Activated naive CD4-positive, alpha-beta T cell treated with anti-CD3 and anti-CD28 coated beads for 36 hours (primary cell): ENCODE results near the gene MYT1. TPM values are rescaled to one million over a fixed set of nuclear protein-coding genes. Genes with fewer than 3 reads are reported as not detected.
A peak's percentile ranks its signal among the peaks of the same experiment; 100 is the strongest.
"Not testable (repeated sequence)": the region's sequence is repeated elsewhere in the genome, so short reads cannot be mapped to it uniquely, and the experiment has no call there.

ENCODE experiments used
- CTCF ChIA-PET: fragments of 350-600 bp; sonication (Branson Sonifier 250); formaldehyde crosslinking; loops from one replicate; lab custom pipeline; 2021; ENCODE audit warnings: antibody characterized with exemption; lab: Charles Lee
- DNase-seq: peaks from one replicate; pipeline ENCODE4 v3.0.0-alpha.2; 2020
- H3K27ac Mint-ChIP-seq: one replicate; pipeline ENCODE4 v1.8.0; 2021; ENCODE audit warnings: mild to moderate bottlenecking, mixed read lengths
- H3K27me3 Mint-ChIP-seq: one replicate; pipeline ENCODE4 v1.8.0; 2021; ENCODE audit warnings: low read depth, mixed read lengths
- H3K36me3 Mint-ChIP-seq: one replicate; pipeline ENCODE4 v1.8.0; 2021; ENCODE audit warnings: low read depth, mixed read lengths
- H3K4me1 Mint-ChIP-seq: one replicate; pipeline ENCODE4 v1.8.0; 2021; ENCODE audit warnings: low read depth, mixed read lengths
- H3K4me3 Mint-ChIP-seq: one replicate; pipeline ENCODE4 v1.8.0; 2021; ENCODE audit warnings: mild to moderate bottlenecking, moderate library complexity, mixed read lengths
- H3K9me3 Mint-ChIP-seq: one replicate; pipeline ENCODE4 v1.8.0; 2021; ENCODE audit warnings: mixed read lengths
- intact Hi-C: fragments of 100-400 bp; cut with micrococcal nuclease; formaldehyde crosslinking; loops from one replicate; pipeline ENCODE4 v1.15.1; 2023
- total RNA-seq, 2 experiments: library from RNA; stranded (reverse); gene quantifications; one replicate each; pipeline ENCODE4 v1.2.3, GENCODE V29; 2021

The MYT1 gene
- total RNA-seq, 2 experiments from 2014 or later: 0.05 TPM

DNA sequence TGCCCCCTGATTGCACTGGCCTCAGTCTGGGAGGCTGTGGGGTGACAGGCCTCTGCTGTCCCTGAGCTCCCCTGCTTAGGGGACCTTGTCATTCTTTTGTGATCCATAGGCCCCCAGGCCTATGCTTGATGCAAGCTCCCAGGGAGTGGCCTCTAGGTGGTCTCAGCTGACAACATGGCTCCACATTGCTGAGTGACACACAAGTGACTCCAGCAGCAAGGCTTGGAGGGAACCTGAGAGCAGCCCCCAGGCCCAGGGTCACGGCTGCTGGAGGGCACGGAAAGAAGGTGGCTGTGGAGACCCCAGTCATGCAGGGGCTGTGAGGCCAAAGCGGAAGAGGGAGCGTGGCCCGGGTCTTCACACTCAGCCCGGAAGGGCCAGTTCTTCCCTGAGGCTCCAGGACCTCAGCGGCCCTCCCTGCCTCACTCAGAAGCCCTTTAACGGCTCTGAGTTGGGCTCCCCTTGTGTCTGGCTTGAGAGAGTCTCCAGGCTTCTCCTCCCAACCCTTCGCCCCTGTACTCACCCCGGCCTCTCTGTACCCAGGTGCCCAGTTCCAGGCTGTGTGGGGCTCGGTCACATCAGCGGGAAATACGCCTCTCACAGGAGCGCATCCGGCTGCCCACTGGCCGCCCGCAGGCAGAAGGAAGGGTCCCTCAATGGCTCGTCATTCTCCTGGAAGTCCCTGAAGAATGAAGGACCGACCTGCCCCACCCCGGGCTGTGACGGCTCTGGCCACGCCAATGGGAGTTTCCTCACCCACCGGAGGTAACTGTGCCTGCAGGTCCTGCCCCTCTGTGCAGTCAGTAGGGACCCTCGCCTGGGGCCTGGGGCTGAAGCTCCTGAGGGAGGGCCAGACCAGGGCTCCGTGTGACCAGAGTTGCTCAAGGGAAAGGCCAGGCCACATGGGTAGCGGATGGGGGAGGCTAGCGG lies 67.6 kb downstream of the MYT1 start:
- CTCF ChIA-PET: no interaction called here
- Mint-ChIP-seq H3K36me3 (no peaks in the 10 kb centered on the region), H3K27me3 (no peaks in the 10 kb centered on the region), H3K4me3 (no peak overlapping the region), H3K9me3 (no peaks in the 10 kb centered on the region), H3K4me1 (peaks cover 11% of the 10 kb centered on the region), H3K27ac (no peak overlapping the region)
- intact Hi-C loops: no loop called here
- no peak for DNase-seq

DNA sequence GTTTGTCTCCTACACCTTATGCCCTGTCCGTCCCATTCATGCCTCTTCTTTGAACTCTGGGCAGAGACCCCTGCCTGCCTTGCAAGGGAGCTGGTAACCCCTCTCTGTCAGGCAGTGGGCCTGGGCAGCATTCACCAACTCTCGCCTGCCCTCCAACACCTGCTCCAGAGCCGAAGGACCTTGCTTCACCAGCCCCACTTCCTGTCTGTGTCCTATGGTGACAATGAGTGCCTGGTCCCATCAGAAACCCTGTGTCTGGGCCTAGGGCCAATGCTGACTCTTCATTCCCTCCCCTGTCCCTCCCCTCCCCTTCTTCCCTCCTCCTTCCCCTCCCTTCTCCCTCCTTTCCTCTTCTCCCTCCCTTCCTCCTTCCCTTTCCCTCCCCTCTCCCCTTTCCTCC lies 68.5 kb downstream of the MYT1 start:
- Mint-ChIP-seq H3K9me3 (no peaks in the 10 kb centered on the region), H3K4me3 (no peak overlapping the region), H3K36me3 (no peaks in the 10 kb centered on the region), H3K27ac (no peak overlapping the region), H3K4me1 (peaks cover 11% of the 10 kb centered on the region), H3K27me3 (no peaks in the 10 kb centered on the region)
- intact Hi-C loops: no loop called here
- CTCF ChIA-PET: no interaction called here
- DNase-seq: no peak

DNA sequence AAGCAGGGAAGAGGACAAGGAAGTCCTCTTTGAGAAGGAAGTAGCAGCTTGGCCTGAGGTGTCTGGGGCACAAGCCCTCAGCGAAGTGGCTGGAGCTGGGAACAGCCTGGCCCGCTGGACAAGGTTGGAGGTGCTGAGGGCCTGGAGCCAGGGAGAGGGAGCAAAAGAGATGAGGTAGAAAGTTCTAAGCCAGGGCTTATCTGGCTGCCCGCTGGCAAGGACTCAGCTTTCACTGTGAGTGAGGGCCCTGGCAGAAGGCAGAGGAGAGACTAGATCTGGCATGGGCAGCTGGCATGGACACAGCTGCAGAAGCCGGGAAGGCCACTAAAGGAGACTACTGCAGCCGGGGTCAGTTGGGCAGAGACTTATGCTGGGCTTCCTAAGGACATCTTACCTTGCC lies 69.5 kb downstream of the MYT1 start:
- Mint-ChIP-seq H3K4me3 (no peak overlapping the region), H3K27me3 (no peaks in the 10 kb centered on the region), H3K4me1 (peaks cover 7% of the 10 kb centered on the region), H3K27ac (no peak overlapping the region), H3K36me3 (no peaks in the 10 kb centered on the region), H3K9me3 (no peaks in the 10 kb centered on the region)
- CTCF ChIA-PET: no interaction called here
- no peak for DNase-seq
- intact Hi-C loops: no loop called here

DNA sequence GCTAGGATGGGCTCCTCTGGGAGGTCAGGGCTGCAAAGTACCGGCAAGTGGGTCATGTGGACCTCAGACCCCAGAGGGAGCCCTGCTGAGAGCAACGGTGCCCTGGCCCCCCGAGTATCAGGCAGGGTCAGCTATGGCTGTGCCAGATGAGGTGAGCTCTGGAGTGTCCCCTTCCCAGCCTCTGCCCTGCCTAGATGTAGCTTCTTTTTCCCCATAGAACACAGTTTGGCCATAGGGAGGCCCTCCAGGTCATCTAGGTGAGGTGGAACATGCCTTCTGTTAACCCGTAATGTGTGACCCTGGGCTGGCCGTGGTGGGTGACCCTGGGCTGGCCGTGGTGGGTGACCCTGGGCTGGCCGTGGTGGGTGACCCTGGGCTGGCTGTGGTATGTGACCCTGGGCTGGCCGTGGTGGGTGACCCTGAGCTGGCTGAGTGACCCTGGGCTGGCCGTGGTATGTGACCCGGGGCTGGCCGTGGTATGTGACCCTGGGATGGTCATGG lies 70.1 kb downstream of the MYT1 start:
- no peaks in the 10 kb centered on the region for H3K36me3 Mint-ChIP-seq
- no peaks in the 10 kb centered on the region for H3K27me3 Mint-ChIP-seq
- CTCF ChIA-PET: no interaction called here
- no peak overlapping the region for H3K27ac Mint-ChIP-seq
- H3K4me1 Mint-ChIP-seq: peaks cover 7% of the 10 kb centered on the region
- H3K4me3 Mint-ChIP-seq: no peak overlapping the region
- intact Hi-C loops: no loop called here
- no peaks in the 10 kb centered on the region for H3K9me3 Mint-ChIP-seq
- no peak for DNase-seq

DNA sequence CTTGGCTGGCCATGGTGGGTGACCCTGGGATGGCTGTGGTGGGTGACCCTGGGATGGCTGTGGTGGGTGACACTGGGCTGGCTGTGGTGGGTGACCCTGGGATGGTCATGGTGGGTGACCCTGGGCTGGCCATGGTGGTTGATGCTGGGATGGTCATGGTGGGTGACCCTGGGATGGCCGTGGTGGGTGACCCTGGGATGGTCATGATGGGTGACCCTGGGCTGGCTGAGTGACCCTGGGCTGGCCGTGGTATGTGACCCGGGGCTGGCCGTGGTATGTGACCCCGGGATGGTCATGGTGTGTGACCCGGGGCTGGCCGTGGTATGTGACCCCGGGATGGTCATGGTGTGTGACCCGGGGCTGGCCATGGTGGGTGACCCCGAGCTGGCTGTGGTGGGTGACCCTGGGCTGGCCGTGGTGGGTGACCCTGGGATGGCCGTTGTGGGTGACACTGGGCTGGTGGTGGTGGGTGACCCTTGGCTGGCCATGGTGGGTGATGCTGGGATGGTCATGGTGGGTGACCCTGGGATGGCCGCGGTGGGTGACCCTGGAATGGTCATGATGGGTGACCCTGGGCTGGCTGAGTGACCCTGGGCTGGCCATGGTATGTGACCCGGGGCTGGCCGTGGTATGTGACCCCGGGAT lies 70.8 kb downstream of the MYT1 start:
- H3K4me3 Mint-ChIP-seq, DNase-seq, H3K36me3 Mint-ChIP-seq, CTCF ChIA-PET, H3K27ac Mint-ChIP-seq, H3K9me3 Mint-ChIP-seq, H3K27me3 Mint-ChIP-seq, intact Hi-C loops, H3K4me1 Mint-ChIP-seq: not testable (repeated sequence)

DNA sequence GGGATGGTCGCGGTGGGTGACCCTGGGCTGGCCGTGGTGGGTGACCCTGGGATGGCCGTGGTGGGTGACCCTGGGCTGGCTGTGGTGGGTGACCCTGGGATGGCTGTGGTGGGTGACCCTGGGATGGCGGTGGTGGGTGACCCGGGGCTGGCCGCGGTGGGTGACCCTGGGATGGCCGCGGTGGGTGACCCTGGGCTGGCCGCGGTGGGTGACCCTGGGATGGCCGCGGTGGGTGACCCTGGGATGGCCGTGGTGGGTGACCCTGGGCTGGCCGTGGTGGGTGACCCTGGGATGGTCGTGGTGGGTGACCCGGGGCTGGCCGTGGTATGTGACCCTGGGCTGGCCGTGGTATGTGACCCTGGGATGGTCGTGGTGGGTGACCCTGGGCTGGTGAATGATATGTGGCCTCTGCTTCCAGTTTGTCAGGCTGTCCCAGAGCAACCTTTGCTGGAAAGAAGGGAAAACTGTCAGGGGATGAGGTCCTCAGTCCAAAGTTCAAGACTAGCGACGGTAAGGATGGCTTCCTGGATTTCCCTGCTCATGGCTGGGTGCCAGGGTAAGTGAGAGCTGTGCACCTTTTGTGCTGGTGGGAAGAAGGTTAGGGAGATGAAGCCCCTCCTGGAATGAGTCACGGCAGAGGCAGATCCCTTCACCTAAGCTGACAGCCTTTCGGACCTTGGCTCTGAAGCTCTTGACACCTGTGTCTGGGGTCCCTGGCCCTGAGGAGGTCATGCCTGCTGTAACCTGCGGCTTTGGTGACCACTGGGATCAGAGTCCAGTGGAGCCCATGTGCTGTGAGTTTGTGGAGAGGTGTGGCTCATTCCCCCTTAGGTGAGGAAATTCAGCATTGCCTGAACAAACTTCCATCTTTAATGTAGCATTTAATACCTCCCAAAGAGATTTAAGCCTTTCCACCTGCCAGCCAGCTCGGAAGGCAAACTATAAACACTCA lies 72.2 kb downstream of the MYT1 start:
- DNase-seq: no peak

DNA sequence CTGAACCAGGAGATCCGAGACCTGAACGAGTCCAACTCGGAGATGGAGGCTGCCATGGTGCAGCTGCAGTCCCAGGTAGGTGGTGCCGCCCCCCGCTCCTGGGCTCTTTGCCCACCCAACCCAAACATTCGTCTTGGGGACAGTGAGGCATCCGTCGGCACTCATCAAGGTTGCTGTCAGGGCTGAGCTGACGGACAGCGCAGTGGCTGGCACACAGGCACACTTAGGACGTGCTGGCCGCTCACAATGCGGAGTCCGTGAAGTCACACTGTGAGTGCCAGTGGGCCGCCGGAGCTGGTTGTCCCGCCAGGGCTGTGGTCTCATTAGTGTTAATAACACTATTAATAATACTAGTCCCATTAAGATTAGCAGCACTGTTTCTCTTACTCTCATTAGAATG lies 73.1 kb downstream of the MYT1 start:
- H3K27me3 Mint-ChIP-seq: no peaks in the 10 kb centered on the region
- H3K36me3 Mint-ChIP-seq: no peaks in the 10 kb centered on the region
- H3K9me3 Mint-ChIP-seq: no peaks in the 10 kb centered on the region
- no peak overlapping the region for H3K27ac Mint-ChIP-seq
- intact Hi-C loops: no loop called here
- H3K4me1 Mint-ChIP-seq: peaks cover 7% of the 10 kb centered on the region
- CTCF ChIA-PET: no interaction called here
- no peak overlapping the region for H3K4me3 Mint-ChIP-seq
- no peak for DNase-seq

More for the DNA sequence above, 72.2 kb downstream of the MYT1 start:
- H3K27ac Mint-ChIP-seq: no peak overlapping the region
- no peak overlapping the region for H3K4me3 Mint-ChIP-seq
- no peaks in the 10 kb centered on the region for H3K36me3 Mint-ChIP-seq
- CTCF ChIA-PET: no interaction called here
- H3K9me3 Mint-ChIP-seq: no peaks in the 10 kb centered on the region
- peaks cover 7% of the 10 kb centered on the region for H3K4me1 Mint-ChIP-seq
- H3K27me3 Mint-ChIP-seq: no peaks in the 10 kb centered on the region
- intact Hi-C loops: no loop called here

DNA sequence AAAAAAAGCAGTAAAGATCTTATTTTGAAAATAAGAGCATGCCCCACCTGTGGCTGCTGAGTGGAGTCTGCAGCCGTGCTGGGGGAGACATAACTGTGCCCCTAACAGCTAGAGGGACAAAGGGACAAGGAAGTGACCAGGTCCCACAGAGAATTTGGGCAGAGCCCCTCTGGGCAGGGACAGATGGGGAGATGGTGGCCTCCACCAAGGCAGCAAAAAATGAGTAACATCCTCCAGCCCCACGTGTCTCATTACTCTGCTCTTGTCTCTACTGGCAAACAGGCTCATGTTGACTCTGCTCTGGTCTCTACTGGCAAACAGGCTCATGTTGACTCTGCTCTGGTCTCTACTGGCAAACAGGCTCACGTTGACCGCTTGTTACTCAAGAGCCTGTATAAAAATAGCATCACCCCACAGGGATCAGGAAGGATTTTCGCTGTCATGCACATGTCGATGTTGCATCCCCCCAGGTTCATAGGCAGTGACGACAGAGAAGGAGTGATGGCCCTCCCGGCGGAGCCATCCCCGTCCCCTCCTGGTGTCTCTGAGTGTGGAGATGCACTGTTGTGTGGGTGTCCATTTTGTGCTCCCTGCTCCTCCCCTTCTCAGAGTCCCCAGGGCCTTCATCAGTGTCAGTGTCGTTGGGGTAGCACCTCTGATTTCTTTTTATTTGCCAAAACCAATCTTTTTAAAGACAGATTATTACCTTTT lies 74.0 kb downstream of the MYT1 start:
- intact Hi-C loops: no loop called here
- H3K27me3 Mint-ChIP-seq: no peaks in the 10 kb centered on the region
- H3K27ac Mint-ChIP-seq: no peak overlapping the region

DNA sequence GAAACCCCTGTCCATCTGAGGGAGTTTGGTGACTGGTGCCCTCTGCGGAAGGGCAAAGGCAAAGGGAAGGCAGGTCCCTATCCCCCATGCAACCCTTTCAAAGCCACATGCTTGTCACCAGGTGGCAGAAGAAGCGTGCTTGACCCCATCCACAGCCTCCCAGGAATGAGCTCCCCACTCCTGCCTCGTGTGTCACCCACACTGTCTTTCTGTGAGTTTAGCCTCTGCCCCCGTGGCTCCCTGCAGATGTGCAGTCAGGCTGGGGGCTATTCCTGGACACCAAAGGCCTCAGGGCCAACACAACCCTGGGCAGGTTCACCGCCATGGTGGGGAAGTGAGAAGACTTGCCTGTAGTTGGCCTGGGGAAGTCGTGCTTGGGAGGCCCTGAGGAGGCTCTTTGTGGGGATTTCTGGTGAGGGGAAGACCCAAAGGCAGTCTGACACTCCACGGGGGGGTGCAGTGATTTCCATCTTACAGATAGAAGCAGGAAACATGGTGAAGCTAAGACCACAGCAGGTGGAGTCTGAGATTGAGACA lies 74.7 kb downstream of the MYT1 start:
- intact Hi-C loops: no loop called here
- CTCF ChIA-PET: no interaction called here
- Mint-ChIP-seq H3K27me3 (no peaks in the 10 kb centered on the region), H3K4me1 (peaks cover under 1% of the 10 kb centered on the region), H3K9me3 (no peaks in the 10 kb centered on the region), H3K27ac (no peak overlapping the region), H3K36me3 (no peaks in the 10 kb centered on the region), H3K4me3 (no peak overlapping the region)
- peak; percentile 28 for DNase-seq

More for the DNA sequence above, 74.0 kb downstream of the MYT1 start:
- Mint-ChIP-seq H3K4me1 (peaks cover 7% of the 10 kb centered on the region), H3K9me3 (no peaks in the 10 kb centered on the region), H3K4me3 (no peak overlapping the region), H3K36me3 (no peaks in the 10 kb centered on the region)
- CTCF ChIA-PET: no interaction called here
- DNase-seq: no peak

DNA sequence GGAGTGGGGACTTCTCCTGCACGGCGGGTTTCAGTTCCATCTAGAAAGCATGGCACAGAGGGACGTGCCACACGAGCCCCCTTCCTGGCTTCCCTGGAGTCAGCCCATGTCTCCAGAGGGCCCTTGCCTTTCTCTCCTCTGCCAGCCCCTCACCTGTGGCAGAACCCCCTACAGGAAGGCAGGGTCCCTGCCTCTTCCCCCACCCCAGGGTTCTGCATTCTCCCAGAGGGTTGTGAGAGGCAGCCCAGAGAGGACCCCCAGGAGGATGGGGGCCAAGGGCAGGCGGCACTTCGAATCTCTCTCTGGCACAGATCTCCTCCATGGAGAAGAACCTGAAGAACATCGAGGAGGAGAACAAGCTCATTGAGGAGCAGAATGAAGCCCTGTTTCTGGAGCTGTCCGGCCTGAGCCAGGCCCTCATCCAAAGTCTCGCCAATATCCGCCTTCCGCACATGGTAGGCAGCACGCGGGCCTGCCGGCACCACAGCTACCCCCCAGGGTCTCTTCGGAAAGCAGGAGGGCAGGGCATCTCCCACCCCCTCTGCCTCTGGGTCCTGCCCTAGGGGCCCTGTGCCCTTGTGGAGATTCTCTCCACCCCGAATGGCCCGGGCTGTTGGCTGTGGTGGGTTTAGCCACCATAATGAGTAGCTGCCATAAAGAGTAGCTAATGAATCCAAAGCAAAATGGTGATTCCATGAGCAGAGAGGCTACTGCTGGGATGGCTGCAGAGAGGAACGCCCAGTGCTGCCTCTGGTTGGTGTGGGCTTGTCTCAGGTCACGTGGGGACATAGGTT lies 75.4 kb downstream of the MYT1 start:
- no peaks in the 10 kb centered on the region for H3K9me3 Mint-ChIP-seq
- intact Hi-C loops: no loop called here
- CTCF ChIA-PET: no interaction called here
- no peaks in the 10 kb centered on the region for H3K27me3 Mint-ChIP-seq
- H3K36me3 Mint-ChIP-seq: no peaks in the 10 kb centered on the region
- DNase-seq: no peak
- H3K27ac Mint-ChIP-seq: no peak overlapping the region
- no peak overlapping the region for H3K4me3 Mint-ChIP-seq
- H3K4me1 Mint-ChIP-seq: no peaks in the 10 kb centered on the region
